Effector memory CD8-positive, alpha-beta T cell (primary cell): ENCODE results near the gene KLHL9.
A peak's percentile ranks its signal among the peaks of the same experiment; 100 is the strongest.

ENCODE experiments used
- ATAC-seq: fragments of 150-1000 bp; cut with Tn5 transposase; replicated peaks from 2 replicates; pipeline ENCODE4 v1.10.0; 2021; ENCODE audit warnings: mild to moderate bottlenecking, moderate library complexity
- DNase-seq, 3 experiments: peaks; one replicate each; pipeline ENCODE4 v3.0.0; 2021
- H3K27ac Mint-ChIP-seq, 2 donors: one replicate each; pipeline ENCODE4 v1.8.0; 2022; ENCODE audit warnings: mild to moderate bottlenecking in 2 of 2, mixed read lengths in 2 of 2, moderate library complexity in 2 of 2
- H3K27me3 Mint-ChIP-seq, 2 donors: one replicate each; pipeline ENCODE4 v1.8.0; 2022; ENCODE audit warnings: mixed read lengths in 2 of 2
- H3K36me3 Mint-ChIP-seq: one replicate; pipeline ENCODE4 v1.8.0; 2022; ENCODE audit warnings: mild to moderate bottlenecking, moderate library complexity, mixed read lengths; ENCODE audit not compliant: insufficient read depth
- H3K4me1 Mint-ChIP-seq, 2 donors: one replicate each; pipeline ENCODE4 v1.8.0; 2022; ENCODE audit warnings: low read depth in 2 of 2, mixed read lengths in 2 of 2
- H3K4me3 Mint-ChIP-seq, 2 donors: one replicate each; pipeline ENCODE4 v1.8.0; 2022; ENCODE audit warnings: mild to moderate bottlenecking in 2 of 2, mixed read lengths in 2 of 2, moderate library complexity in 2 of 2
- H3K9me3 Mint-ChIP-seq, 2 donors: one replicate each; pipeline ENCODE4 v1.8.0; 2022; ENCODE audit warnings: mixed read lengths in 2 of 2

KLHL9 gene

DNA sequence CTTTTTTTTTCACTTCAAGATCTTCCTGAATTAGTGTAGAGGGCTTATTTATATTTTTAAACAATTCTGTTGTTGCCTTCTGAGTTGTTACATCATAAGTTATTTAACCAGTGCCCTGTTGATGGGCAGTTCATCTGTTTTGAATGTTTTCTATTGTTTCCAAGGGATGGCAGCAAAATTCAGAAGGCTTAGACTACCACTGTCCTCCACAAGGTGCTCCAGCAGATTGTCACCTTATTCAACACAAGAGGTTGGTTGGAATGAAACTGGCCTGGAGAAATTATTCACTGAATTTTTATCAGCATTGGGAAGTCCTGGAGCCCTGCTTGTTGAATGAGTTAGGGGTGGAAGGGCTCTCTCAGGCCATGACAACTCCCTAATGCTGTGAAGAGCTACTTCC is 1.3 kb upstream of the KLHL9 start:
- Mint-ChIP-seq H3K9me3 (no peaks in the 10 kb centered on the region), H3K4me1 (peaks cover 27 to 40% of the 10 kb centered on the region in 2 donors), H3K27me3 (peaks cover 0 to 21% of the 10 kb centered on the region in 2 donors), H3K4me3 (peak overlapping the region; percentile 90 to 91), H3K36me3 (peaks cover 21% of the 10 kb centered on the region), H3K27ac (peak overlapping the region; percentile 95 to 97)
- DNase-seq (no peak), ATAC-seq (no peak)

DNA sequence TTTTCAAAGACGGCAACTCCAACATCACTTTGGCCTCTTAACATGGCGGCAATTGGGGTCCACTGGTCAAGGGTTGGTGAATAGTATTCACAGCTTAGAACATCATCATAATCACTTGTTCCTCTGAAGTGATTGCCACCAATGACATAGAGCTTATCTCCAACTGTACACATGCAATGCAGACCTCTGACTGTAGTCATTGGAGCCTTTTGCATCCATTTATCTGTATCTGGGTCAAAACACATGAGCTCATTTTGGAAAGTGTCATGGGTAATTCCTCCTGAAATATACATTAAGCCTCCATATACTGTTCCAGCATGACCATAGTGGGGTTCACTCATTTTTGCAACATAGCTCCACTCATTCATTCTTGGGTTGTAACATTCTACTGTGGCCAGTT is 2.0 kb downstream of the KLHL9 start:
- Mint-ChIP-seq H3K36me3 (peaks cover 36% of the 10 kb centered on the region), H3K9me3 (no peaks in the 10 kb centered on the region), H3K27ac (peak overlapping the region in 1 of 2 donors; percentile 97), H3K27me3 (peaks cover 0 to 6% of the 10 kb centered on the region in 2 donors), H3K4me3 (peak overlapping the region; percentile 90 to 91), H3K4me1 (peaks cover 37 to 68% of the 10 kb centered on the region in 2 donors)
- DNase-seq (no peak), ATAC-seq (no peak)

DNA sequence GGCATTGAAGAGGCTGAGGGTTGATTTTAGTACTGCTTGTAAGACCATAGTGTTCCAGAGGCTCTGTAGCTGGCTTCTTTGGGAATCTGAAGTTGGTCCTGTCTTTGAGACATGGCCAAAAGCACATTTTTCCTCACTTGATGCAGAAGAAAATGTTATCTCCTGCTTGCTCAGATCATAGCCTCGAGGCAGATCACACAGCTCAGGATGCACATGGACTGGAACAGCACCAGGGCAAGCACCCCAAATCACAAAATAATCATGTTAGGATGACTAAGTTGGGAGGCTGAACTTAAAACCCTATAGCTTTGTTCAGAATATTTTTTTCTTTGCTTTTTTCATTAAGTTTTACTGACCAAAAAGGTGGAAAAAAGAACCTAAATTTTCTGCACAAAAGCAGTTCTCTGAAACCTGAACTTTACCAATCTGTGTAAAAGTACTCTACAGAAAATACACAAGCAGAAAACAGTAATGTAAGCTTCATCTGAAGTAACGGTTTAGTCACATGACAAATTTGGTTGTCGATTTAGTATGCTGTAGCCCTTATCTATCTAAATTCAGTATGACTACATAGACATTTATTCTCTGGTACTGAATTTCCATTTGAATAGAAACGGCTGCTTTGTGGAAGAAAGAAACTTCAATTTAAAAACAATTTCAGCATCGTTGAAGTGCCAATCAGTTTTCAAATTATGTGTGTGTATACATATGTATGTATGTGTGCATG is 3.4 kb downstream of the KLHL9 start:
- H3K36me3 Mint-ChIP-seq: peaks cover 40% of the 10 kb centered on the region
- H3K27me3 Mint-ChIP-seq: no peaks in the 10 kb centered on the region
- H3K27ac Mint-ChIP-seq: peak overlapping the region in 1 of 2 donors; percentile 44
- ATAC-seq: no peak
- no peaks in the 10 kb centered on the region for H3K9me3 Mint-ChIP-seq
- DNase-seq: no peak
- peaks cover 41 to 81% of the 10 kb centered on the region in 2 donors for H3K4me1 Mint-ChIP-seq
- peak overlapping the region in 1 of 2 donors; percentile 91 for H3K4me3 Mint-ChIP-seq

DNA sequence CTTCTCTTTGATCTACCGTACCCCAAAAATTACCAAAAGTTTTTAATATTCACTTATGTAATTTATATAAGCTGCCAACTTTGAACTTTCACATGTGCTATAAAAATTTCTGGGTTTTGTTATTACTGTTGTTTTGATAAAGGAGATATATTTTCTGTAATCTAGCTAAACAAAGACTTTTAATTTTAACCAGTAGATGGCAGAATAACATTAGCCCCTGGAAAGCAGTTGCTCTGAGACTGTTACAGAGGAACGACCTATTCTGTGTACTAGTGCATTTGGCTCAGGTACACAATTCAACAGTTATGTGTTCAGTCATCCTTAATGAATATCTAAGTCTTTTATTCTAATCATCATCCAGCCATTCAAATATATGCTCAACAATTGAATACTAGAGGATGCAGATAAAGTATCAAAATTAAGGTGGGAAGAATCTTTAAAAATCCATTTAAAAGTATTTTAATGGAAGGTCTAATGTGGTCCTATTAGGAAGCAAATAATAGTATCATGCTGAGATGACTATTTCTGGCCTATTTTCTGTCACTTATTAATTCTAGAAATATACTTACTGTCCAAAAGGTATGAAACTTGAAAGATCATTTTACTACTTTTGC is 8.6 kb downstream of the KLHL9 start:
- peak overlapping the region in 1 of 2 donors; percentile 80 for H3K27ac Mint-ChIP-seq
- no peaks in the 10 kb centered on the region for H3K9me3 Mint-ChIP-seq
- peak; percentile 96 for ATAC-seq
- H3K36me3 Mint-ChIP-seq: peaks cover 43% of the 10 kb centered on the region
- peak overlapping the region in 1 of 2 donors; percentile 35 for H3K4me3 Mint-ChIP-seq
- no peak for DNase-seq
- peaks cover 23 to 74% of the 10 kb centered on the region in 2 donors for H3K4me1 Mint-ChIP-seq
- H3K27me3 Mint-ChIP-seq: no peaks in the 10 kb centered on the region

DNA sequence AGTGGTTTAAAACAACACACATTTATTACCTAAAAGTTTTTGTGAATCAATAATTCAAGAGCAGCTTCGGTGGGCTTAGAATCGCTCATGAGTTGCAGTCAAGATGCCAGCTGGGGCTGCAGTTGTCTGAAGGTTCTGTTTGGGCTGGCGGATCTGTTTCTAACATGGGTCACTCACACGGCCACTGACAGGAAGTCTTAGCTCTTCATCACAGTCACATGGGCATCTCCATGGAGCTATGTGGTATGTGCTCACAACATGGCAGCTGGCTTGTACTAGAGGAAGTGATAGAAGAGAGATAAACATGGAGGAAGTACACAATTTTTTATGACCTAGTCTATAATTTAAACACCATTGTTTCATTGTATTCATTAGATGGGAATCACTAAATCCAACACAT is 11.2 kb downstream of the KLHL9 start:
- Mint-ChIP-seq H3K27ac (peak overlapping the region in 1 of 2 donors; percentile 17), H3K4me3 (no peak overlapping the region), H3K27me3 (no peaks in the 10 kb centered on the region), H3K4me1 (peaks cover 12 to 51% of the 10 kb centered on the region in 2 donors), H3K9me3 (no peaks in the 10 kb centered on the region), H3K36me3 (peaks cover 32% of the 10 kb centered on the region)
- DNase-seq: no peak
- ATAC-seq: no peak

DNA sequence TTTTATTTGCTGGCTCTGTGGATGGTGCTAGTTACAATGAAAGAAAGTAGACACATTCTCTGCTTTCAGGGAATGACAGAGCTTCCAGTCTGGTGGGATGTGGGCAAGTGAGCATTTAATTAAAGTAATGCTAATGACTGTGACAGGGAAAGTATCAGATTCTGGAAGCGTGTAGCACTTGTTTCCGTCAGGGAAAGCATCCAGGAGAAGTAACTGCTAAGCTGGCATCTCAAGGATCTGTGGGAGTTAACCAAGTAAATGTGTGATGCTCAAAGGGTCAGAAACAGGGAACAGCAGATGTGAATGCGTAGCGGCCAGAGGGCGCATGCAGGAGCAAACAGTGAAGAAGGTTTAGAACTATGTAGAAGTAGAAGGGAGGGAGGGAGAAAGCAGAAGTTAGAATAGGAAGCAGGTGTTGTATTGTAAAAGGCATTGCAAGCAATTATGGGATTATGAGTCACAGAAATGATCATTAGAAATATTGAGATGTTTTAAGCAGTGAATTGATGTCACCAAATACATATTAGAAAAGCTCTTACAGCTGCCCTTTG is 12.2 kb downstream of the KLHL9 start:
- peak overlapping the region in 1 of 2 donors; percentile 84 for H3K27ac Mint-ChIP-seq
- H3K4me3 Mint-ChIP-seq: no peak overlapping the region
- DNase-seq (no peak), ATAC-seq (no peak)
- H3K27me3 Mint-ChIP-seq: no peaks in the 10 kb centered on the region
- H3K4me1 Mint-ChIP-seq: peaks cover 11 to 42% of the 10 kb centered on the region in 2 donors
- no peaks in the 10 kb centered on the region for H3K9me3 Mint-ChIP-seq
- peaks cover 28% of the 10 kb centered on the region for H3K36me3 Mint-ChIP-seq

DNA sequence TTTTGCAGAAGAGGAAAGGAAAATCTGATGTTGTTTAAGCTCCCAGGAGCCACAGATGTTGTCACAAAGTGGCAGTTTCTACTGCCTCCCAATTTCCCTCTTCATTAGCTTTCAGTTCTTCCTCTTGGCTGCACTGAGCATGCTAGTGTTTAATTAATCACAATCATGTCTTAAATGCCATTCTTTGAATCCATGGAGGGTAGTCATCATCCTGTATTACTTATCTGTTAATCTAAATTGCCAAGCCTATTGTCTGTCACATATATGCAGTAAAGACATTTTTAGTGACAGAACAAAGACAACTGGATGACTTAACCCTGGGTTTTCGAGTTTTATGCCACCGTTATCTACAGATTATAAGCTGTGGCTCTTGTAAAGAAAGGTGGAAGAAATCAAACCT is 14.7 kb downstream of the KLHL9 start:
- no peak for DNase-seq
- ATAC-seq: no peak
- Mint-ChIP-seq H3K4me1 (peaks cover 6 to 24% of the 10 kb centered on the region in 2 donors), H3K27ac (peak overlapping the region; percentile 8 to 18), H3K4me3 (no peak overlapping the region), H3K27me3 (no peaks in the 10 kb centered on the region), H3K9me3 (no peaks in the 10 kb centered on the region), H3K36me3 (peaks cover 21% of the 10 kb centered on the region)

DNA sequence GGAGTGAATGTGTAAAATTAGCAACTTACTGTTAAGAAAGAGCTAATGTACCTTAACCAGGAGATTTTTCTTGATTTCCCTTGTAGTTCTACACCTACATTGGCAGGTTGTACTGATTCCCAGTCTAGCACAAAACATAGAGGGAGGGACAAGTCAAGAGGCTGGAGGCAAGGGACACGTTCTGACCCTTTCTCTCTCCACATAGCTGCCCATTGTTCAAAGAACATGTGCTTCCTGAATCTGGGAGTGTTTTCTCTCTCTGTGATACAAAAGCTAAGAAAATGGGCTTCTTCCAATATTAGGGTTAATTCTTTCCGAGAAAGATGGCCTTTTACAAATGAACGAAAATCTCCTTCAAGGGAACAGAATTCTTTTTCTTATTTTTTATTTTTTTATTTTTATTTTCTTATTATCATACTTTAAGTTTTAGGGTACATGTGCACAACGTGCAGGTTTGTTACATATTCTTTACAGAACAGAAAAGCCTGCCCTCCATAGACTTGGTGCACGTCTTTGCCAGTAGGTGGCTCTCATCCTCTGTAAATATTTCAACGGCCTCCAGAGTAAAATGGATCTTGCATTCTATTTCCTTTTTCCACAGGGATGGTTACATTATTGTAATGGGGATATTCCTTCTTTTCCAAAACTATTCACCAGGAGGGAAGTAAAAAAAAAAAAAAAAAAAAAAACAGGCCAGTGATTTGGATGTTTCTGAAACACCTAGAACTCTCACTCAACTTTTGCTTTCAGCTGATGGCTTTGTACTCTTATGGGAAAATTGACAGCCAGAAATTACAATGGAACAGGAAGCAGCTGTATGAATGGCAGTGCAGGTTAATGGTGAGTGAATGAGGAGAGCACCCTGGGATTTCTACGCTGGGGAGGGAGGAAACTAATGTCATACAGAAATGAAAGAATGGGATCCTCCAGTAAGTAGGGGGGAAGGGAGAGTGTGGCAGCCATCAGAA is 17.0 kb downstream of the KLHL9 start:
- ATAC-seq (peak; percentile 83), DNase-seq (peak; percentile 4 to 33 (median 16))
- H3K27ac Mint-ChIP-seq: peak overlapping the region in 1 of 2 donors; percentile 32

DNA sequence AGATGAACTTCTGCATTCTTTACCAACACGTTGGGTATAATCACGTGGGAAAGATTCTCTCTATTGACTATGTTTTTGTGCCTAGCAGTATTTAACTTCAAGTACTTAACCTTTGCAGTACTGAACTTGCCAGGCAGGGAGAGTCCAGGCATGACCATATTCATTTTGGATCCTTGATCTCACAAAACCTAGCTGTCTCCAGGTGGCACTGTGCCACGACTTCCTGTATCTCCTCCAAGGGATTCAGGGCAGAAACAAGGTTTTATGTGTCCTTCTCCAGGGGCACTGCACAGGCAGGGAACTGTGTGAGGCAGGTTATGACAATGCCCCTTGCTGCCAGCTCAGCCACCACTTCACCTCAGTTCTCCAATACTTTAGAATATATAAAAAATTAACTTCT is 18.3 kb downstream of the KLHL9 start:
- H3K27ac Mint-ChIP-seq: peak overlapping the region in 1 of 2 donors; percentile 27
- no peak for DNase-seq
- ATAC-seq: no peak
- H3K4me3 Mint-ChIP-seq: no peak overlapping the region
- no peaks in the 10 kb centered on the region for H3K36me3 Mint-ChIP-seq
- H3K9me3 Mint-ChIP-seq: no peaks in the 10 kb centered on the region
- H3K4me1 Mint-ChIP-seq: no peaks in the 10 kb centered on the region
- H3K27me3 Mint-ChIP-seq: peaks cover 5 to 6% of the 10 kb centered on the region in 2 donors

More for the DNA sequence above, 17.0 kb downstream of the KLHL9 start:
- H3K4me3 Mint-ChIP-seq: no peak overlapping the region
- no peaks in the 10 kb centered on the region for H3K9me3 Mint-ChIP-seq
- peaks cover 8% of the 10 kb centered on the region for H3K36me3 Mint-ChIP-seq
- peaks cover 5 to 6% of the 10 kb centered on the region in 2 donors for H3K27me3 Mint-ChIP-seq
- H3K4me1 Mint-ChIP-seq: peaks cover 0 to 10% of the 10 kb centered on the region in 2 donors

DNA sequence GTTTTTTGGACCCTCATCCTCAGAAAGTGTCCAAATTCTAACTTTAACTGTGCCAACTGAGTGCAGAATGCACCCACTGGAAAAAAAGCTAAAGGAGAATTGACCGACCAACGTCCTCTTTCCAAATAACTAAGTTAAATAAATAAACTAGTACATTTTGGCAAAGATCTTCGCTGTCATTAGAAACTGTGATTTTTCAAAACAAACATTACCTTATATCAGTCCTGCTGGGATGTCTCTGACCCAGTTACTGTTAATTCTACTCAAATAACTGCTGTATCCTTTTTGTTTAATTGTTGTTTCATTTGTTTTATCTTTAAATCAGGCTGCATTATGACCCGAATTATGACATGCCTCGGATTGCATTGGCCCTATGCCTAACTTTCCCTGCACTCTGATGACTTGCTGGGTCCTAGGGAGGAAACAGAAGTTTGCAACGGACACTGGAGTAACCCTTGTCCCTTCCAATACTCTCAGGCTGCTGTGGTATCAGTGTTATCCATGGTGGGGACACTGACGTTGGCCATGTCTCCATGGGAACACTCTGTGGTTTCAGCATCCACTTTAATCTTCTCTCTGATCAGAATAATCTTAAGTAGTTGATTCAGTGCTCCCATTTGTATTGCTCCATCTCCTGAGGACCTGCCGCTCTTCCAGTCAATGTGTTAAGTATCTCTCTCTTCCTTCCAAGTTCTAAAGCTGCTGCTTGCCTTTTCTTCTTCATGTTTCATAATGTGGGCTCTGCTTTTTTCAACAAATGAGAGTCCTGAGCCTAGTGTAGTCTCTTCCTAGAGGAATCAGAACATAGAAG is 19.0 kb downstream of the KLHL9 start:
- DNase-seq (no peak), ATAC-seq (no peak)
- peak overlapping the region in 1 of 2 donors; percentile 27 for H3K27ac Mint-ChIP-seq

DNA sequence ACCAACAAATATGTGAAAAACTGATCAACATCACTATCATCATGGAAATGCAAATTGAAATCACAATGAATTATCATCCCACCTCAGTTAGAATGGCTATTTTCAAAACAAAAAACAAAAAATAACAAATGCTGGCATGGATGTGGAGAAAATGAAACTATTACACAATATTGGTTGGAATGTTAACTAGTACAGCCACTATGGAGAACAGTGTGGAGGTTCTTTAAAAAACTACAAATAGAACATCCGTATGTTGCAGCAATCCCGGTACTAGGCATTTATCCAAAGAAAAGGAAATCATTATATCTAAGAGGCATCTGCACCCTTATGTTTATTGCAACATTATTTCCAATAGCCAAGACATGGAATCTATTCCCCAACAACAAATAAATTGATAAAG is 21.1 kb downstream of the KLHL9 start:
- Mint-ChIP-seq H3K27me3 (peaks cover 17 to 18% of the 10 kb centered on the region in 2 donors), H3K9me3 (no peaks in the 10 kb centered on the region), H3K4me3 (no peak overlapping the region), H3K36me3 (no peaks in the 10 kb centered on the region), H3K27ac (no peak overlapping the region), H3K4me1 (peaks cover 0 to 3% of the 10 kb centered on the region in 2 donors)
- DNase-seq (no peak), ATAC-seq (no peak)

More for the DNA sequence above, 19.0 kb downstream of the KLHL9 start:
- H3K4me3 Mint-ChIP-seq: no peak overlapping the region
- H3K36me3 Mint-ChIP-seq: no peaks in the 10 kb centered on the region
- peaks cover 6 to 10% of the 10 kb centered on the region in 2 donors for H3K27me3 Mint-ChIP-seq
- no peaks in the 10 kb centered on the region for H3K9me3 Mint-ChIP-seq
- peaks cover 0 to 3% of the 10 kb centered on the region in 2 donors for H3K4me1 Mint-ChIP-seq

DNA sequence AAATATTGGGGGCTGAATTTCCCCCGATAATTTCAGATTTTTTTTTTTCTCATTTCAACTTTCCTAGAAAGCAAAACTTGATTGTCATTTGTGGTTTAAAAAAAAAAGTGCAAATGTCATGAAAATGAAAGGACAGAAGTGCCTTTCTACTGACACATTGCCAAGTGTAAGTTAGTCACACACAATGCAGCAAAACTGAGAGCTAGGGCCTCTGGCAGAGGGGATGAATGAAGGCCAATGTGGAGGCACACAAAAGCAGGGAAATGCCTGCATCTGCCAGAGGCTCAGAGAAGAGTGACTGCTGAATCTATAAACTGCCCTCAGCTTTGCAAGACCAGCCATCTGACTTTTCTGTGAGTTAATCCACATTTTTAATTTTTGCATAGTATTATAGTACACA is 23.3 kb downstream of the KLHL9 start:
- Mint-ChIP-seq H3K27ac (no peak overlapping the region), H3K27me3 (peaks cover 33 to 37% of the 10 kb centered on the region in 2 donors), H3K4me1 (peaks cover 0 to 3% of the 10 kb centered on the region in 2 donors), H3K36me3 (no peaks in the 10 kb centered on the region), H3K9me3 (no peaks in the 10 kb centered on the region), H3K4me3 (no peak overlapping the region)
- ATAC-seq (no peak), DNase-seq (no peak)
